HTERT RPE-1 (cell line): ENCODE measurements around the gene SYNDIG1.

ENCODE experiments used
- in situ Hi-C: fragments of 300-500 bp; cut with MboI; formaldehyde crosslinking; loops from 4 replicates; pipeline ENCODE4 v1.14.3; 2020; ENCODE audit warnings: low sequenced_read_pairs

The SYNDIG1 gene

GRCh38 chr20:24669701-24670100 is 200.3 kb downstream of the SYNDIG1 start:
- in situ Hi-C loops = no loop called here

GRCh38 chr20:24670341-24670872 is 201.0 kb downstream of the SYNDIG1 start:
- in situ Hi-C loops = no loop called here

- in situ Hi-C loops = no loop called here
Observed at GRCh38 chr20:24670981-24671380, 201.6 kb downstream of the SYNDIG1 start.

GRCh38 chr20:24672181-24672880 is 202.9 kb downstream of the SYNDIG1 start:
- in situ Hi-C loops = no loop called here

- in situ Hi-C loops = no loop called here
Observed at GRCh38 chr20:24672886-24673677, 203.7 kb downstream of the SYNDIG1 start.

GRCh38 chr20:24673678-24674570 is 204.5 kb downstream of the SYNDIG1 start:
- in situ Hi-C loops = no loop called here

GRCh38 chr20:24674921-24675605 is 205.6 kb downstream of the SYNDIG1 start:
- in situ Hi-C loops = no loop called here

GRCh38 chr20:24675651-24676352 is 206.4 kb downstream of the SYNDIG1 start:
- in situ Hi-C loops = no loop called here

GRCh38 chr20:24676353-24676977 is 207.0 kb downstream of the SYNDIG1 start:
- in situ Hi-C loops = no loop called here

GRCh38 chr20:24676978-24677370 is 207.5 kb downstream of the SYNDIG1 start:
- in situ Hi-C loops = no loop called here

GRCh38 chr20:24677626-24678315 is 208.3 kb downstream of the SYNDIG1 start:
- in situ Hi-C loops = no loop called here

GRCh38 chr20:24678351-24679106 is 209.1 kb downstream of the SYNDIG1 start:
- in situ Hi-C loops = no loop called here

- in situ Hi-C loops = no loop called here
Observed at GRCh38 chr20:24679448-24680047, 210.1 kb downstream of the SYNDIG1 start.

GRCh38 chr20:24681634-24682495 is 212.4 kb downstream of the SYNDIG1 start:
- in situ Hi-C loops = no loop called here

- in situ Hi-C loops = no loop called here
Observed at GRCh38 chr20:24682496-24682985, 213.1 kb downstream of the SYNDIG1 start.

- in situ Hi-C loops = no loop called here
Observed at GRCh38 chr20:24683676-24684075, 214.2 kb downstream of the SYNDIG1 start.
